ENCODE measurements around the gene SLC17A8.
"Not testable (repeated sequence)": the region's sequence is repeated elsewhere in the genome, so short reads cannot be mapped to it uniquely, and the experiment has no call there.

Gene SLC17A8

GRCh38 chr12:100422646-100423045, 65.8 kb downstream of the SLC17A8 start:
- in situ Hi-C loops (cut with HindIII; ENCODE audit: low sequenced_read_pairs) = no loop called here

GRCh38 chr12:100426145-100426544, 69.3 kb downstream of the SLC17A8 start:
- in situ Hi-C loops (cut with HindIII; ENCODE audit: low sequenced_read_pairs) = loop anchor here (5.0 kb wide), 1 partner anchor 51 kb away; no protein-coding TSS in a partner anchor

GRCh38 chr12:100427078-100427477, 70.2 kb downstream of the SLC17A8 start:
- in situ Hi-C loops (cut with HindIII; ENCODE audit: low sequenced_read_pairs) = loop anchor here (5.0 kb wide), 1 partner anchor 50 kb away; no protein-coding TSS in a partner anchor

- in situ Hi-C loops (cut with HindIII; ENCODE audit: low sequenced_read_pairs) = not testable (repeated sequence)
Measured at GRCh38 chr12:100430251-100430650, 73.4 kb downstream of the SLC17A8 start.

GRCh38 chr12:100433701-100434100, 76.8 kb downstream of the SLC17A8 start:
- in situ Hi-C loops (cut with HindIII; ENCODE audit: low sequenced_read_pairs) = no loop called here

- in situ Hi-C loops (cut with HindIII; ENCODE audit: low sequenced_read_pairs) = no loop called here
Measured at GRCh38 chr12:100434177-100434576, 77.3 kb downstream of the SLC17A8 start.

GRCh38 chr12:100435957-100436356, 79.1 kb downstream of the SLC17A8 start:
- in situ Hi-C loops (cut with HindIII; ENCODE audit: low sequenced_read_pairs) = no loop called here

- in situ Hi-C loops (cut with HindIII; ENCODE audit: low sequenced_read_pairs) = no loop called here
Measured at GRCh38 chr12:100437038-100437841, 80.4 kb downstream of the SLC17A8 start.

GRCh38 chr12:100439797-100440196, 82.9 kb downstream of the SLC17A8 start:
- in situ Hi-C loops (cut with HindIII; ENCODE audit: low sequenced_read_pairs) = no loop called here

GRCh38 chr12:100442403-100442802, 85.5 kb downstream of the SLC17A8 start:
- in situ Hi-C loops (cut with HindIII; ENCODE audit: low sequenced_read_pairs) = no loop called here

GRCh38 chr12:100443434-100443833, 86.6 kb downstream of the SLC17A8 start:
- in situ Hi-C loops (cut with HindIII; ENCODE audit: low sequenced_read_pairs) = no loop called here

- in situ Hi-C loops (cut with HindIII; ENCODE audit: low sequenced_read_pairs) = no loop called here
Measured at GRCh38 chr12:100445081-100445481, 88.2 kb downstream of the SLC17A8 start.

- in situ Hi-C loops (cut with HindIII; ENCODE audit: low sequenced_read_pairs) = no loop called here
Measured at GRCh38 chr12:100447381-100447780, 90.5 kb downstream of the SLC17A8 start.

- in situ Hi-C loops (cut with HindIII; ENCODE audit: low sequenced_read_pairs) = no loop called here
Measured at GRCh38 chr12:100448656-100449055, 91.8 kb downstream of the SLC17A8 start.

GRCh38 chr12:100450735-100451134, 93.9 kb downstream of the SLC17A8 start:
- in situ Hi-C loops (cut with HindIII; ENCODE audit: low sequenced_read_pairs) = no loop called here

- in situ Hi-C loops (cut with HindIII; ENCODE audit: low sequenced_read_pairs) = no loop called here
Measured at GRCh38 chr12:100453951-100454350, 97.1 kb downstream of the SLC17A8 start.

GRCh38 chr12:100455896-100456295, 99.0 kb downstream of the SLC17A8 start:
- in situ Hi-C loops (cut with HindIII; ENCODE audit: low sequenced_read_pairs) = loop anchor here (5.0 kb wide), 1 partner anchor 79 kb away; no protein-coding TSS in a partner anchor

GRCh38 chr12:100458191-100458590, 101.3 kb downstream of the SLC17A8 start:
- in situ Hi-C loops (cut with HindIII; ENCODE audit: low sequenced_read_pairs) = loop anchor here (5.0 kb wide), 1 partner anchor 81 kb away; no protein-coding TSS in a partner anchor

GRCh38 chr12:100460702-100461101, 103.8 kb downstream of the SLC17A8 start:
- in situ Hi-C loops (cut with HindIII; ENCODE audit: low sequenced_read_pairs) = no loop called here

- in situ Hi-C loops (cut with HindIII; ENCODE audit: low sequenced_read_pairs) = no loop called here
Measured at GRCh38 chr12:100461330-100461973, 104.6 kb downstream of the SLC17A8 start.

- in situ Hi-C loops (cut with HindIII; ENCODE audit: low sequenced_read_pairs) = no loop called here
Measured at GRCh38 chr12:100463661-100464060, 106.8 kb downstream of the SLC17A8 start.

- in situ Hi-C loops (cut with HindIII; ENCODE audit: low sequenced_read_pairs) = no loop called here
Measured at GRCh38 chr12:100464529-100464928, 107.7 kb downstream of the SLC17A8 start.
